ENCODE results near the gene VGLL3.
A peak's percentile ranks its signal among the peaks of the same experiment; 100 is the strongest.

VGLL3 gene

GRCh38 chr3:87009271-87009670, 18.3 kb upstream of the VGLL3 start:
- H3K4me3 ChIP-seq (ENCODE audit: low read depth, low read length) = no peak overlapping the region
- TF ChIP-seq CTCF (IDR thresholded peaks at IDR 0.05; ENCODE audit: low read depth, low read length) = no peak

- peak; percentile 41; the same call in 1 of the 2 replicates for TF ChIP-seq CTCF (IDR thresholded peaks at IDR 0.05; ENCODE audit: low read depth, low read length)
- no peak overlapping the region for H3K4me3 ChIP-seq (ENCODE audit: low read depth, low read length)
These were observed 16.0 kb upstream of the VGLL3 start for GRCh38 chr3:87006844-87007439.

- no peak for TF ChIP-seq CTCF (IDR thresholded peaks at IDR 0.05; ENCODE audit: low read depth, low read length)
- no peak overlapping the region for H3K4me3 ChIP-seq (ENCODE audit: low read depth, low read length)
These were observed 13.9 kb upstream of the VGLL3 start for GRCh38 chr3:87004883-87005282.

- no peak overlapping the region for H3K4me3 ChIP-seq (ENCODE audit: low read depth, low read length)
- TF ChIP-seq CTCF (IDR thresholded peaks at IDR 0.05; ENCODE audit: low read depth, low read length) = no peak
These were observed 11.4 kb upstream of the VGLL3 start for GRCh38 chr3:87002346-87002745.

- TF ChIP-seq CTCF (IDR thresholded peaks at IDR 0.05; ENCODE audit: low read depth, low read length) = no peak
These were observed 10.6 kb upstream of the VGLL3 start for GRCh38 chr3:87001473-87002098.

GRCh38 chr3:87000940-87001339, 10.0 kb upstream of the VGLL3 start:
- H3K4me3 ChIP-seq (ENCODE audit: low read depth, low read length) = no peak overlapping the region
- TF ChIP-seq CTCF (IDR thresholded peaks at IDR 0.05; ENCODE audit: low read depth, low read length) = no peak

More at GRCh38 chr3:87001473-87002098, 10.6 kb upstream of the VGLL3 start:
- no peak overlapping the region for H3K4me3 ChIP-seq (ENCODE audit: low read depth, low read length)

- TF ChIP-seq CTCF (IDR thresholded peaks at IDR 0.05; ENCODE audit: low read depth, low read length) = no peak
- H3K4me3 ChIP-seq (ENCODE audit: low read depth, low read length) = no peak overlapping the region
These were observed 7.6 kb upstream of the VGLL3 start for GRCh38 chr3:86998569-86998968.
